Heart right ventricle (tissue), 16 donors: ENCODE measurements around the gene INSRR. TPM values are rescaled to one million over a fixed set of nuclear protein-coding genes. Genes with fewer than 3 reads are reported as not detected.
A peak's percentile ranks its signal among the peaks of the same experiment; 100 is the strongest.

ENCODE experiments used
- ATAC-seq, 8 donors: fragments of 200-7000 bp; cut with Tn5 transposase; one replicate each; pipeline ENCODE4 v1.9.1; 2020; ENCODE audit warnings: mild to moderate bottlenecking in 8 of 8, moderate library complexity in 8 of 8, moderate number of reproducible peaks in 1 of 8
- DNase-seq, 2 donors: peaks; one replicate each; pipeline ENCODE4 v3.0.0-alpha.2; 2020
- H3K27ac ChIP-seq, 10 donors: fragments of 200-600 bp; sonication (generic) in 2 of 10; one replicate each; pipeline versions ENCODE4 v1.5.0 to v1.8.0; 2020 to 2022; ENCODE audit warnings: mild to moderate bottlenecking in 3 of 10
- H3K27me3 ChIP-seq, 7 donors: fragments of 200-600 bp; one replicate each; pipeline ENCODE4 v1.8.0; 2021 to 2022; ENCODE audit warnings: mild to moderate bottlenecking in 2 of 7
- H3K36me3 ChIP-seq, 9 donors: fragments of 200-600 bp; sonication (generic) in 1 of 9; one replicate each; pipeline versions ENCODE4 v1.5.0 to v1.8.0; 2020 to 2022; ENCODE audit warnings: mild to moderate bottlenecking in 2 of 9
- H3K4me1 ChIP-seq, 9 donors: fragments of 200-600 bp; sonication (generic) in 1 of 9; one replicate each; pipeline versions ENCODE4 v1.5.0 to v1.8.0; 2020 to 2022; ENCODE audit warnings: mild to moderate bottlenecking in 4 of 9
- H3K4me3 ChIP-seq, 10 donors: fragments of 200-600 bp; sonication (generic) in 2 of 10; one replicate each; pipeline versions ENCODE4 v1.5.0 to v1.8.0; 2020 to 2022; ENCODE audit warnings: mild to moderate bottlenecking in 7 of 10, moderate library complexity in 2 of 10
- H3K9me3 ChIP-seq, 11 donors: fragments of 200-600 bp in 10 of 11; sonication (generic) in 2 of 11; one replicate each; pipeline versions ENCODE4 v1.5.0 to v1.8.0; 2013 to 2022; ENCODE audit warnings: mild to moderate bottlenecking in 2 of 11, control low read depth in 1 of 11, moderate library complexity in 1 of 11
- WGBS, 2 donors: extraction: QIAGEN DNeasy Blood & Tissue Kit; methylation state at CpG; one replicate each; pipeline ENCODE4 v1.1.7; 2013; ENCODE audit warnings: inconsistent platforms in 1 of 2; 5-methylcytosine and 5-hydroxymethylcytosine counted together
- intact Hi-C, 10 donors: fragments of 100-400 bp; cut with DNase I; formaldehyde crosslinking; loops; one replicate each; pipeline versions ENCODE4 v1.11.1 to v1.14.2; 2022
- polyA plus RNA-seq, 2 donors: library from polyadenylated mRNA; stranded (reverse); fragments of 200-250 nt; gene quantifications; one replicate each; pipeline ENCODE4 v1.2.3, GENCODE V29; 2013
- total RNA-seq, 10 donors: library from RNA; stranded (reverse); fragmentation: NEBNext Ultra II Directional in 3 of 10; extraction: Animal tissue kit (Norgen Biotek cat#: 25700) in 3 of 10; gene quantifications; one replicate each; pipeline versions ENCODE4 v1.2.1 to v1.2.4, GENCODE V29; 2021 to 2023
- TF ChIP-seq, protein P1 (sequence below), 9 donors: fragments of 200-600 bp; sonication (generic) in 2 of 9; IDR thresholded peaks; one replicate each; pipeline versions ENCODE4 v1.5.0 to v1.8.0; 2021 to 2022; ENCODE audit warnings: antibody characterized with exemption in 9 of 9, mild to moderate bottlenecking in 5 of 9, moderate library complexity in 1 of 9
- donor health status: Arrhythmogenic right ventricular cardiomyopathy.
- donor health status: ischemic (EF 13 %, LVEDD 7.1; RV severe dilation, severe dysfunction).
- donor health status: healthy with polysubstance abuse.
- donor health status: DM: no; HTN: yes; CAD: no.
- donor health status: DM: no; HTN: no; CAD: no.
- donor health status: ischemic (EF 25% LVEDD 6.9; RV normal size, moderate dysfunction).
- donor health status: ischemic (EF 25% LVEDD 5.7; RV mildly dilated, moderate dysfunction).
- donor health status: healthy.
- donor health status: DM: yes; HTN: yes; CAD: no.
- donor health status: Ischemic cardiomyopathy.
- donor health status: ischemic (EF 35%, LVEDD 5.7; RV mildly dilated, moderate dysfunction).
- donor health status: nonischemic (EF 11% LVEDD 7.7; RV severe dilation, severe dysfunction).
- donor health status: DM: yes; HTN: yes; CAD: no.
- donor health status: PGD.
- donor health status: ischemic (EF 29% LVEDD 5.4; RV normal size, mild dysfunction).
- donor health status: nonischemic (EF 23%, LVEDD 6.1; RV moderate dilation, normal function).

The INSRR gene
- total and polyA plus RNA-seq, 12 donors: 0.01 to 0.80 (median 0.07) TPM

DNA sequence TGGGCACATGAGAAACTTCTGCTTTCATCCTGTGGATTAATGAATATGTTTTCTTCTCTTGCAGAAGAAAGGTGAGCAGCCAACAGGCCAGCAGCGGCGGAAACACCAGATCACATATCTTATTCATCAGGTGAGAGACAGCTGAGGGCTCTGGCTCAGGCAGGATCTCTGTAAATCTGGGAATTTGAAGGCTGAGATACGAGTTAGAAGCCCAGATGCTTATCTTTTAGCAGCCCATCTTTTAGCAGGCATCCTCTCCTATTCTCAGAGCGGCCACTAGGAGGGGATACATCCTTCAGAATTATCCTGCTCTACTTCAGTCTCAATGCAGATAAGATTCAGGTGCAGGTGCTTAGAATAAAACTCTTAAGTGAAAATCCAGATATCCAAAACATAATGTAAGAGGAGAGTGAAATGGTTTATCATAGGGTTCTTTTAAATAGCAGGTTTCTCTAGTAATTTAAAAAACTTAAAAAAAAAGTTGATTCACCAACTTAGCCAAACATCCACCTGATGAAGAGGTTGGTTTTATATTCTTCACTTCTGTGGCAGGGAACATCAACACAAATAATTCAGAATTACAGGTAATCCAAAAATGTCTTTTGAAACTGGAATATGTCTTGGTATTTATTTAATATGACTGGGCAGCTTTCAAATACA, 61.6 kb downstream of the INSRR start:
- 52 to 66% methylated on average over 4 of the region's 4 CpGs for WGBS, 2 donors

GRCh38 chr1:156796340-156797097, 62.4 kb downstream of the INSRR start:
- intact Hi-C loops: loop anchor here in 2 of 10 donors (2.0 to 5.0 kb wide), 2 partner anchors 66 to 94 kb away; partner anchors contain the start of gene NTRK1 (in 1 of the 2)
- no peak overlapping the region for H3K27ac ChIP-seq
- DNase-seq: no peak
- TF ChIP-seq, protein P1, sequence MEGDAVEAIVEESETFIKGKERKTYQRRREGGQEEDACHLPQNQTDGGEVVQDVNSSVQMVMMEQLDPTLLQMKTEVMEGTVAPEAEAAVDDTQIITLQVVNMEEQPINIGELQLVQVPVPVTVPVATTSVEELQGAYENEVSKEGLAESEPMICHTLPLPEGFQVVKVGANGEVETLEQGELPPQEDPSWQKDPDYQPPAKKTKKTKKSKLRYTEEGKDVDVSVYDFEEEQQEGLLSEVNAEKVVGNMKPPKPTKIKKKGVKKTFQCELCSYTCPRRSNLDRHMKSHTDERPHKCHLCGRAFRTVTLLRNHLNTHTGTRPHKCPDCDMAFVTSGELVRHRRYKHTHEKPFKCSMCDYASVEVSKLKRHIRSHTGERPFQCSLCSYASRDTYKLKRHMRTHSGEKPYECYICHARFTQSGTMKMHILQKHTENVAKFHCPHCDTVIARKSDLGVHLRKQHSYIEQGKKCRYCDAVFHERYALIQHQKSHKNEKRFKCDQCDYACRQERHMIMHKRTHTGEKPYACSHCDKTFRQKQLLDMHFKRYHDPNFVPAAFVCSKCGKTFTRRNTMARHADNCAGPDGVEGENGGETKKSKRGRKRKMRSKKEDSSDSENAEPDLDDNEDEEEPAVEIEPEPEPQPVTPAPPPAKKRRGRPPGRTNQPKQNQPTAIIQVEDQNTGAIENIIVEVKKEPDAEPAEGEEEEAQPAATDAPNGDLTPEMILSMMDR (IDR thresholded peaks at IDR 0.05): no peak
- ATAC-seq: no peak
- H3K27me3 ChIP-seq: no peaks in the 10 kb centered on the region
- H3K4me1 ChIP-seq: peaks cover 2 to 17% (median 13%) of the 10 kb centered on the region in 9 donors
- WGBS, 2 donors: 88 to 92% methylated on average over 8 of the region's 8 CpGs
- no peaks in the 10 kb centered on the region for H3K9me3 ChIP-seq
- H3K4me3 ChIP-seq: no peak overlapping the region
- peaks cover 5 to 100% (median 74%) of the 10 kb centered on the region in 9 donors for H3K36me3 ChIP-seq

More for the DNA sequence above, 61.6 kb downstream of the INSRR start:
- H3K9me3 ChIP-seq: no peaks in the 10 kb centered on the region
- H3K36me3 ChIP-seq: peaks cover 5 to 98% (median 67%) of the 10 kb centered on the region in 9 donors
- intact Hi-C loops: loop anchor here in 2 of 10 donors (2.0 to 5.0 kb wide), 2 partner anchors 65 to 93 kb away; partner anchors contain the start of gene NTRK1 (in 1 of the 2)
- H3K4me3 ChIP-seq: no peak overlapping the region
- DNase-seq (no peak), ATAC-seq (peak in 2 of 8 donors; percentile 26 to 31)
- H3K4me1 ChIP-seq: peaks cover 2 to 25% (median 21%) of the 10 kb centered on the region in 9 donors
- TF ChIP-seq, protein P1 (IDR thresholded peaks at IDR 0.05): peak; percentile 47 to 75 (median 71)
- no peaks in the 10 kb centered on the region for H3K27me3 ChIP-seq
- H3K27ac ChIP-seq: no peak overlapping the region

DNA sequence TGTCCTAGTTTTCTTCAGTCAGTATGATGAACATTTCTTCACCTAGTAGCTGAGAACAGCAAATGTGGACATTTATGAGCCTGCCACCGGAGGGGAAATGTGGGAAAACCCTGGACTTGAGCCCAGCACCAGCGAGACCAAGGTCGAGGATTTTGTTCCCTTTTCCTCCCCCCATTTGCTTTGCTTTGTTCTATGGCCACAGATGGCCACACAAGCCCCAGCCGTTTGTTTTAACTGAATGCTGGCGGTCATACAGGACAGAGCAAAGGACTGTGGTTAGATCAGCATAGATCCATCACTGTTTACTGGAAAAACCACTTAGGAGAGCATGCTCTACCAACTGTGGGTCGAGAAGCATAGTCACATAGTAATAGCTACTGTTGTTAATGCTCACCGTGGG, 63.1 kb downstream of the INSRR start:
- TF ChIP-seq, protein P1 (IDR thresholded peaks at IDR 0.05): no peak
- no peak for ATAC-seq
- Histone ChIP-seq H3K36me3 (peaks cover 5 to 100% (median 70%) of the 10 kb centered on the region in 9 donors), H3K9me3 (no peaks in the 10 kb centered on the region), H3K27me3 (no peaks in the 10 kb centered on the region), H3K4me3 (no peak overlapping the region), H3K27ac (no peak overlapping the region), H3K4me1 (peaks cover under 1 to 10% (median 5%) of the 10 kb centered on the region in 9 donors)
- intact Hi-C loops: loop anchor here in 2 of 10 donors (2.0 to 5.0 kb wide), 2 partner anchors 67 to 95 kb away; partner anchors contain the start of gene NTRK1 (in 1 of the 2)
- DNase-seq: no peak
- 56 to 61% methylated on average over 7 of the region's 7 CpGs for WGBS, 2 donors

GRCh38 chr1:156795374-156795733, 63.6 kb downstream of the INSRR start:
- no peak for DNase-seq
- peaks cover 0 to 5% (median 1%) of the 10 kb centered on the region in 9 donors for H3K4me1 ChIP-seq
- no peak overlapping the region for H3K4me3 ChIP-seq
- H3K9me3 ChIP-seq: no peaks in the 10 kb centered on the region
- ATAC-seq: no peak
- H3K27me3 ChIP-seq: no peaks in the 10 kb centered on the region
- WGBS, 2 donors: 95 to 96% methylated on average over 5 of the region's 5 CpGs
- H3K36me3 ChIP-seq: peaks cover 5 to 100% (median 68%) of the 10 kb centered on the region in 9 donors
- intact Hi-C loops: loop anchor here in 1 of 10 donors (5.0 kb wide), 1 partner anchor 67 kb away; the partner anchor contains the start of gene NTRK1
- no peak overlapping the region for H3K27ac ChIP-seq
- TF ChIP-seq, protein P1 (IDR thresholded peaks at IDR 0.05): no peak
